ENCODE data around the gene STK32C. TPM values are rescaled to one million over a fixed set of nuclear protein-coding genes. Genes with fewer than 3 reads are reported as not detected.

Gene STK32C
- total and polyA plus RNA-seq, 3 donors from 2014 or later: 33.9 to 49.0 (median 34.2) TPM

- Histone ChIP-seq H3K27ac (no peak overlapping the region), H3K9me3 (no peaks in the 10 kb centered on the region), H3K36me3 (ENCODE audit: low read depth, missing control alignments) (no peaks in the 10 kb centered on the region), H3K4me3 (no peak overlapping the region), H3K4me1 (peaks cover 3% of the 10 kb centered on the region), H3K27me3 (no peaks in the 10 kb centered on the region)
- WGBS, 2 donors: 86 to 88% methylated on average over 42 to 43 of the region's 43 CpGs
- no peak for DNase-seq
- intact Hi-C loops (cut with DNase I; ENCODE audit: low total_unique reads): no loop called here
- TF ChIP-seq CTCF (IDR thresholded peaks at IDR 0.05) (no peak), POLR2A (IDR thresholded peaks at IDR 0.05) (no peak)
Observed at GRCh38 chr10:132279873-132280645, 27.7 kb downstream of the STK32C start.

GRCh38 chr10:132277311-132277741 is 30.4 kb downstream of the STK32C start:
- DNase-seq: no peak
- intact Hi-C loops (cut with DNase I; ENCODE audit: low total_unique reads): no loop called here
- WGBS, 2 donors: 30 to 79% methylated on average over 2 to 9 of the region's 9 CpGs
- Histone ChIP-seq H3K9me3 (no peaks in the 10 kb centered on the region), H3K4me3 (no peak overlapping the region), H3K27me3 (no peaks in the 10 kb centered on the region), H3K27ac (no peak overlapping the region), H3K36me3 (ENCODE audit: low read depth, missing control alignments) (no peaks in the 10 kb centered on the region), H3K4me1 (no peaks in the 10 kb centered on the region)
- no peak for TF ChIP-seq POLR2A (IDR thresholded peaks at IDR 0.05)
- no peak for TF ChIP-seq CTCF (IDR thresholded peaks at IDR 0.05)

- no peak for DNase-seq
- H3K27me3 ChIP-seq: no peaks in the 10 kb centered on the region
- H3K36me3 ChIP-seq (ENCODE audit: low read depth, missing control alignments): no peaks in the 10 kb centered on the region
- no peak overlapping the region for H3K4me3 ChIP-seq
- no peaks in the 10 kb centered on the region for H3K4me1 ChIP-seq
- WGBS, 2 donors: 75 to 89% methylated on average over 7 of the region's 7 CpGs
- no peaks in the 10 kb centered on the region for H3K9me3 ChIP-seq
- H3K27ac ChIP-seq: no peak overlapping the region
- intact Hi-C loops (cut with DNase I; ENCODE audit: low total_unique reads): no loop called here
- TF ChIP-seq CTCF (IDR thresholded peaks at IDR 0.05): no peak
- no peak for TF ChIP-seq POLR2A (IDR thresholded peaks at IDR 0.05)
Observed at GRCh38 chr10:132276706-132277105, 31.0 kb downstream of the STK32C start.

- 84 to 95% methylated on average over 13 of the region's 13 CpGs for WGBS, 2 donors
- H3K4me3 ChIP-seq: no peak overlapping the region
- TF ChIP-seq CTCF (IDR thresholded peaks at IDR 0.05) (no peak), POLR2A (IDR thresholded peaks at IDR 0.05) (no peak)
- intact Hi-C loops (cut with DNase I; ENCODE audit: low total_unique reads): no loop called here
- no peaks in the 10 kb centered on the region for H3K9me3 ChIP-seq
- no peaks in the 10 kb centered on the region for H3K27me3 ChIP-seq
- H3K27ac ChIP-seq: no peak overlapping the region
- no peaks in the 10 kb centered on the region for H3K36me3 ChIP-seq (ENCODE audit: low read depth, missing control alignments)
- no peak for DNase-seq
- no peaks in the 10 kb centered on the region for H3K4me1 ChIP-seq
Observed at GRCh38 chr10:132276179-132276675, 31.5 kb downstream of the STK32C start.

Data from testis (tissue), 3 donors.